Raji (cell line): Measurements from ENCODE around the gene SH3RF3.

Experiments
- POLR2A ChIP-seq: IDR thresholded peaks from 2 replicates; pipeline ENCODE4 v1.6.1; 2011; ENCODE audit warnings: low read depth, low read length, control low read depth; ENCODE audit not compliant: insufficient read depth

The SH3RF3 gene

GRCh38 chr2:109395494-109396201 is 266.6 kb downstream of the SH3RF3 start:
- TF ChIP-seq POLR2A = no peak

GRCh38 chr2:109396202-109397180 is 267.5 kb downstream of the SH3RF3 start:
- TF ChIP-seq POLR2A = no peak

- no peak for TF ChIP-seq POLR2A
These were observed 268.9 kb downstream of the SH3RF3 start for GRCh38 chr2:109397893-109398292.

GRCh38 chr2:109398366-109399015 is 269.5 kb downstream of the SH3RF3 start:
- no peak for TF ChIP-seq POLR2A

GRCh38 chr2:109399066-109399465 is 270.1 kb downstream of the SH3RF3 start:
- TF ChIP-seq POLR2A = no peak

- TF ChIP-seq POLR2A = no peak
These were observed 271.1 kb downstream of the SH3RF3 start for GRCh38 chr2:109400102-109400501.

GRCh38 chr2:109401370-109401769 is 272.4 kb downstream of the SH3RF3 start:
- TF ChIP-seq POLR2A = no peak

GRCh38 chr2:109402180-109402579 is 273.2 kb downstream of the SH3RF3 start:
- TF ChIP-seq POLR2A = no peak

- no peak for TF ChIP-seq POLR2A
These were observed 274.2 kb downstream of the SH3RF3 start for GRCh38 chr2:109402980-109403840.

GRCh38 chr2:109403841-109404201 is 274.8 kb downstream of the SH3RF3 start:
- no peak for TF ChIP-seq POLR2A

GRCh38 chr2:109404681-109405080 is 275.7 kb downstream of the SH3RF3 start:
- no peak for TF ChIP-seq POLR2A

- no peak for TF ChIP-seq POLR2A
These were observed 276.9 kb downstream of the SH3RF3 start for GRCh38 chr2:109405873-109406272.

GRCh38 chr2:109406301-109406700 is 277.3 kb downstream of the SH3RF3 start:
- no peak for TF ChIP-seq POLR2A

GRCh38 chr2:109407276-109408042 is 278.5 kb downstream of the SH3RF3 start:
- TF ChIP-seq POLR2A = no peak
